Measurements from ENCODE around the gene CLDN22.

DNA sequence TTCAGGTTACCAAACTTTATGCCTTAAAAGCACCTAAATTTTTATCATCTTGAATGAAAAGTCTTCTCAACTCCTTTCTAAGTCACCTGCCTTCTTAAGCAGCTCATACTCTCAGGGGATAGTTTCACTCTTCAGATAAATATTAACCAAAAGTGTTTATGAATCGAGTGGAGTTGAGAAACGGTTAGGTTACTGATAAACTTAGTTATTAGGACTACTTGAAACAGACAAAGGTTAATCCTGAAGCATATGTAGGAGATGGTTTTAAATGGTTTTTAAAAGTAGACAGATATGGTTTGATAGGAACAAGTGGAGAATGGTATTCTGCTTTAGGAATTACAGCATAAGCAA lies 32.8 kb downstream of the CLDN22 start:
- TF ChIP-seq, protein P1, sequence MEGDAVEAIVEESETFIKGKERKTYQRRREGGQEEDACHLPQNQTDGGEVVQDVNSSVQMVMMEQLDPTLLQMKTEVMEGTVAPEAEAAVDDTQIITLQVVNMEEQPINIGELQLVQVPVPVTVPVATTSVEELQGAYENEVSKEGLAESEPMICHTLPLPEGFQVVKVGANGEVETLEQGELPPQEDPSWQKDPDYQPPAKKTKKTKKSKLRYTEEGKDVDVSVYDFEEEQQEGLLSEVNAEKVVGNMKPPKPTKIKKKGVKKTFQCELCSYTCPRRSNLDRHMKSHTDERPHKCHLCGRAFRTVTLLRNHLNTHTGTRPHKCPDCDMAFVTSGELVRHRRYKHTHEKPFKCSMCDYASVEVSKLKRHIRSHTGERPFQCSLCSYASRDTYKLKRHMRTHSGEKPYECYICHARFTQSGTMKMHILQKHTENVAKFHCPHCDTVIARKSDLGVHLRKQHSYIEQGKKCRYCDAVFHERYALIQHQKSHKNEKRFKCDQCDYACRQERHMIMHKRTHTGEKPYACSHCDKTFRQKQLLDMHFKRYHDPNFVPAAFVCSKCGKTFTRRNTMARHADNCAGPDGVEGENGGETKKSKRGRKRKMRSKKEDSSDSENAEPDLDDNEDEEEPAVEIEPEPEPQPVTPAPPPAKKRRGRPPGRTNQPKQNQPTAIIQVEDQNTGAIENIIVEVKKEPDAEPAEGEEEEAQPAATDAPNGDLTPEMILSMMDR (IDR thresholded peaks at IDR 0.05), result no peak
- TF ChIP-seq POLR2A (IDR thresholded peaks at IDR 0.05), result no peak

Data from lower leg skin (tissue), 3 donors.